Subcutaneous adipose tissue (tissue), 4 donors: ENCODE data around the gene BLOC1S3. TPM values are rescaled to one million over a fixed set of nuclear protein-coding genes. Genes with fewer than 3 reads are reported as not detected.

ENCODE experiments used
- total RNA-seq, 4 donors: library from RNA; depleted of rRNA; stranded (reverse); fragments of >200 nt; gene quantifications; one replicate each; pipeline ENCODE4 v1.1.0, GENCODE V29; 2016
- TF ChIP-seq, protein P1 (sequence below): fragments of 450-650 bp; IDR thresholded peaks from one replicate; pipeline ENCODE4 v1.5.1; 2016; ENCODE audit warnings: low read depth, mild to moderate bottlenecking, control low read depth, antibody characterized with exemption, moderate library complexity

The BLOC1S3 gene
- total RNA-seq, 4 donors from 2014 or later, result 1.3 to 19.2 (median 11.0) TPM

GRCh38 chr19:45136507-45137178 is 41.9 kb upstream of the BLOC1S3 start:
- TF ChIP-seq, protein P1, sequence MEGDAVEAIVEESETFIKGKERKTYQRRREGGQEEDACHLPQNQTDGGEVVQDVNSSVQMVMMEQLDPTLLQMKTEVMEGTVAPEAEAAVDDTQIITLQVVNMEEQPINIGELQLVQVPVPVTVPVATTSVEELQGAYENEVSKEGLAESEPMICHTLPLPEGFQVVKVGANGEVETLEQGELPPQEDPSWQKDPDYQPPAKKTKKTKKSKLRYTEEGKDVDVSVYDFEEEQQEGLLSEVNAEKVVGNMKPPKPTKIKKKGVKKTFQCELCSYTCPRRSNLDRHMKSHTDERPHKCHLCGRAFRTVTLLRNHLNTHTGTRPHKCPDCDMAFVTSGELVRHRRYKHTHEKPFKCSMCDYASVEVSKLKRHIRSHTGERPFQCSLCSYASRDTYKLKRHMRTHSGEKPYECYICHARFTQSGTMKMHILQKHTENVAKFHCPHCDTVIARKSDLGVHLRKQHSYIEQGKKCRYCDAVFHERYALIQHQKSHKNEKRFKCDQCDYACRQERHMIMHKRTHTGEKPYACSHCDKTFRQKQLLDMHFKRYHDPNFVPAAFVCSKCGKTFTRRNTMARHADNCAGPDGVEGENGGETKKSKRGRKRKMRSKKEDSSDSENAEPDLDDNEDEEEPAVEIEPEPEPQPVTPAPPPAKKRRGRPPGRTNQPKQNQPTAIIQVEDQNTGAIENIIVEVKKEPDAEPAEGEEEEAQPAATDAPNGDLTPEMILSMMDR, result no peak

DNA sequence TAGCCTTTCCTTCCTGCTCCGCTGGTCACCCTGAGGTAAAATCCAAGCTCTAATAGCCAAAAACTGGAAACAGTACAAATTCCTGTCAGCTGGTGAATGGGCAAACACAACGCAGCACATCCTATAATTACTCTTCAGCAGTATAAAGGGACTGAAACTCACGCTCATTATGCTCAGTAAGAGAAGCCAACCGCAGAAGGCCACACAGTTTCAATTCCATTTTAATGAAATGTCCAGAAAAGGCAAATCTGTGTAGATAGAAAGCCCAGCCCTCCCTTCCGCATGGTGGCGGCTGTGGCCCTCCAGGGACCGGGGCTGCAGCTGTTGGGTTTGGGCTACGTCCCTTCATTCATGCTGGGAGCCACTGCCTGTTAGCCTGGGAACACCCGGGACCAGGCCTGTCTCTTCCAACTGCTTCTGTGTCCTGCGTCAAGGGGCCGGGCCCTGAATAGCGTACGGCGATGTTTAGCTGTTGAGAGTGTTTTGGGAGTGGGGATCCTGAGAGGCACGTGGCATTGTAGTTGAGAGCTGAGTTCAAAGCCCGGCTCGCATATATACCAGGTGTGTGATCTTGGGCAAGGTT is 41.3 kb upstream of the BLOC1S3 start:
- TF ChIP-seq, protein P1, result no peak

GRCh38 chr19:45138303-45138751 is 40.3 kb upstream of the BLOC1S3 start:
- TF ChIP-seq, protein P1, result no peak

GRCh38 chr19:45139286-45140143 is 39.1 kb upstream of the BLOC1S3 start:
- TF ChIP-seq, protein P1, result no peak

GRCh38 chr19:45140144-45140503 is 38.5 kb upstream of the BLOC1S3 start:
- TF ChIP-seq, protein P1, result no peak

DNA sequence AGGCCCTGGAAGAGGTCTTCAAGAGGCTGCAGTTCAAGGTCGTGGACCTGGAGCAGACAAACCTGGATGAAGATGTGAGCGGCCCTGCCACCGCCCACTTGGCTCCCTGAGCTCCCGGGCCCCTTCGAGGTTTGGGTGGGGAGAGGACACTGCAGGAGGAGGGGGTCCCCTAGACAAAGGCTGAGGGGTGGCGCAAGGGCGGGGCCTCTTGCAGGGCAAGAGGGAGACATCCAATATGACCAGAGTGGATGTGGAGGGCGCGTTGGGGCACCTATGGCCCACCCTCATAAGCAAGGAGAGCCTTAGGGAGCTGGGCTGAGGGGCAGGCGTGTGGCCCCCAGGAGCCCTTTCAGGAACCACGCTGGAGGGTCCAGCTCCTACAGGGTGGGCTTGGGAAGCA is 38.1 kb upstream of the BLOC1S3 start:
- TF ChIP-seq, protein P1, result no peak
